B cell (primary cell): Measurements from ENCODE around the gene HS3ST3A1. TPM values are rescaled to one million over a fixed set of nuclear protein-coding genes. Genes with fewer than 3 reads are reported as not detected.

Experiments
- ATAC-seq: fragments of 200-7000 bp; cut with Tn5 transposase; one replicate; pipeline ENCODE4 v1.10.0; 2021; ENCODE audit warnings: low read depth, mild to moderate bottlenecking, moderate number of reproducible peaks, moderate library complexity
- CTCF ChIA-PET: fragments of 350-600 bp; sonication (Branson Sonifier 250); formaldehyde crosslinking; loops from one replicate; lab custom pipeline; 2021; ENCODE audit warnings: antibody characterized with exemption, inconsistent platforms; lab: Charles Lee
- POLR2A ChIA-PET: fragments of 350-600 bp; sonication (Branson Sonifier 250); formaldehyde crosslinking; loops from one replicate; lab custom pipeline; 2021; ENCODE audit warnings: antibody characterized with exemption; lab: Charles Lee
- DNase-seq: peaks from one replicate; pipeline ENCODE4 v3.0.0; 2013
- H2AFZ ChIP-seq: 2 replicates; pipeline ENCODE4 v1.6.1; 2012; ENCODE audit warnings: mild to moderate bottlenecking, low read depth, low read length; ENCODE audit not compliant: insufficient read depth, poor library complexity, severe bottlenecking
- H3K27ac ChIP-seq, 2 donors: 1 replicate in 1 of 2; 2 replicates in 1 of 2; pipeline ENCODE4 v1.5.1; 2012 to 2013; ENCODE audit warnings: low read length in 2 of 2, mild to moderate bottlenecking in 2 of 2, moderate library complexity in 1 of 2
- H3K27me3 ChIP-seq, 4 experiments: fragments of 200-600 bp in 1 of 4; sonication (generic) in 1 of 4; replicated peaks in 1 of 4; 1 replicate in 2 of 4; 2 replicates in 2 of 4; pipeline versions ENCODE4 v1.6.1 to v1.7.0; 2013 to 2016; ENCODE audit warnings: low read length in 3 of 4, mild to moderate bottlenecking in 2 of 4, mixed read lengths in 1 of 4, moderate library complexity in 1 of 4; ENCODE audit not compliant: insufficient read depth in 4 of 4, control insufficient read depth in 3 of 4; ENCODE audit errors: control extremely low read depth in 1 of 4
- H3K36me3 ChIP-seq, 2 experiments: replicated peaks in 1 of 2; 1 replicate in 1 of 2; 2 replicates in 1 of 2; pipeline versions ENCODE4 v1.6.1 to v1.7.1; 2013; ENCODE audit warnings: low read length in 1 of 2; ENCODE audit not compliant: insufficient read depth in 2 of 2, control insufficient read depth in 1 of 2; ENCODE audit errors: control extremely low read depth in 1 of 2, extremely low read depth in 1 of 2
- H3K4me1 ChIP-seq, 2 donors: fragments of 200-600 bp in 1 of 2; sonication (generic) in 1 of 2; 1 replicate in 1 of 2; 2 replicates in 1 of 2; pipeline versions ENCODE4 v1.5.1 to v1.6.1; 2013 to 2017; ENCODE audit warnings: low read length in 2 of 2; ENCODE audit not compliant: control insufficient read depth in 2 of 2, insufficient read depth in 2 of 2
- H3K4me2 ChIP-seq: replicated peaks from 2 replicates; pipeline ENCODE3; 2012; ENCODE audit warnings: mild to moderate bottlenecking, low read depth, low read length; ENCODE audit not compliant: poor library complexity, severe bottlenecking
- H3K4me3 ChIP-seq, 5 experiments: fragments of 200-600 bp in 1 of 5; sonication (generic) in 1 of 5; 1 replicate in 3 of 5; 2 replicates in 2 of 5; pipeline versions ENCODE4 v1.5.1 to v1.7.0; 2011 to 2016; ENCODE audit warnings: low read length in 4 of 5, mild to moderate bottlenecking in 4 of 5, low read depth in 2 of 5, control low read depth in 1 of 5, moderate library complexity in 1 of 5; ENCODE audit not compliant: insufficient read depth in 1 of 5; ENCODE audit errors: control extremely low read depth in 1 of 5, extremely low read depth in 1 of 5
- H3K79me2 ChIP-seq: fragments of 200-600 bp; sonication (generic); one replicate; pipeline ENCODE4 v1.6.0; 2016; ENCODE audit warnings: low read length; ENCODE audit not compliant: control insufficient read depth, insufficient read depth
- H3K9ac ChIP-seq: fragments of 200-600 bp; sonication (generic); 2 replicates; pipeline ENCODE4 v1.6.1; 2017; ENCODE audit warnings: mild to moderate bottlenecking, low read length, moderate library complexity
- H3K9me3 ChIP-seq, 3 donors: one replicate each; pipeline versions ENCODE4 v1.6.1 to v1.7.1; 2013; ENCODE audit warnings: low read length in 2 of 3; ENCODE audit not compliant: control insufficient read depth in 2 of 3, insufficient read depth in 1 of 3; ENCODE audit errors: control extremely low read depth in 1 of 3
- H4K20me1 ChIP-seq: 2 replicates; pipeline ENCODE4 v1.6.0; 2012; ENCODE audit warnings: mild to moderate bottlenecking, low read length; ENCODE audit not compliant: insufficient read depth, control insufficient read depth, poor library complexity, severe bottlenecking
- H3K27ac Mint-ChIP-seq: one replicate; pipeline ENCODE4 v1.8.0; 2021; ENCODE audit warnings: mixed read lengths
- H3K27me3 Mint-ChIP-seq: one replicate; pipeline ENCODE4 v1.8.0; 2021; ENCODE audit warnings: mixed read lengths
- H3K4me1 Mint-ChIP-seq: one replicate; pipeline ENCODE4 v1.8.0; 2021; ENCODE audit warnings: mixed read lengths
- H3K4me3 Mint-ChIP-seq: one replicate; pipeline ENCODE4 v1.8.0; 2021; ENCODE audit warnings: mixed read lengths
- H3K9me3 Mint-ChIP-seq: one replicate; pipeline ENCODE4 v1.8.0; 2022; ENCODE audit warnings: mixed read lengths; ENCODE audit not compliant: insufficient read depth
- CTCF ChIP-seq: fragments of 200-600 bp; IDR thresholded peaks from one replicate; pipeline ENCODE4 v1.8.0; 2022; ENCODE audit warnings: antibody characterized with exemption, mild to moderate bottlenecking
- EZH2 ChIP-seq: IDR thresholded peaks from 2 replicates; pipeline ENCODE4 v1.6.1; 2012; ENCODE audit warnings: borderline replicate concordance, low read depth, mild to moderate bottlenecking, moderate library complexity, low read length; ENCODE audit not compliant: insufficient read depth, poor library complexity, severe bottlenecking
- WGBS: methylation state at CpG from one replicate; pipeline ENCODE4 v1.1.5; 2013; ENCODE audit warnings: missing lambda C conversion rate; ENCODE audit not compliant: insufficient coverage; 5-methylcytosine and 5-hydroxymethylcytosine counted together
- intact Hi-C: fragments of 100-400 bp; cut with micrococcal nuclease; formaldehyde crosslinking; loops from one replicate; pipeline ENCODE4 v1.10.0; 2022
- polyA plus RNA-seq: library from polyadenylated mRNA; depleted of rRNA; stranded (reverse); fragments of >200 nt; gene quantifications from 2 replicates; pipeline ENCODE4 v1.2.3, GENCODE V29; 2012
- total RNA-seq, 2 donors: library from RNA; stranded (reverse); fragments of 120-200 nt in 1 of 2; gene quantifications; 1 replicate in 1 of 2; 2 replicates in 1 of 2; pipeline versions ENCODE4 v1.2.3 to v1.2.4, GENCODE V29; 2013 to 2022

The HS3ST3A1 gene
- total and polyA plus RNA-seq, 2 donors (not counting 1 experiment from before 2014, with no cell fraction given): 0.17 to 0.75 TPM

DNA sequence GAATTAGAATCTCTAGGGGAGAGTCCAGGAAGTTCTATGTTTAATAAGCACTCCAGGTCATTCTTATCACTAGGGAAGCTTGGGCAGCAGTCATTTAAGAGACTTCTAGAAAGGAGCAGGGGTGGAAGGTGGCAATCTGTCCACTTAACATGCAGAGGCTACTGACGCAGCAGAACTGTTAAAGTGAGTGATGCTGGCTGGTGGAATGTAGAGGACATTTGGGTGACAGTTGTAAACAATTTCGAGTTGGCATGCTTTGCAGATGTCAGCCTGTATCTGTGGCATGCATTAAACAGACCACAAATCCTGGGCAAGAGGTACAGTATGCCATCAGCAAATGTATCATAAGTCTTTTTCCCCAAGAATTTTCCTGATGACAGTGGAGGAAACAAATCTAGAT, 40.5 kb upstream of the HS3ST3A1 start:
- H3K27ac ChIP-seq: no peak overlapping the region
- no peaks in the 10 kb centered on the region for H3K4me1 ChIP-seq
- no peaks in the 10 kb centered on the region for H3K27me3 ChIP-seq
- H3K27me3 Mint-ChIP-seq: peaks cover 12% of the 10 kb centered on the region
- TF ChIP-seq CTCF (no peak), EZH2 (no peak)
- no peak for DNase-seq
- no peaks in the 10 kb centered on the region for H4K20me1 ChIP-seq
- no peak overlapping the region for H3K4me3 Mint-ChIP-seq
- no peak overlapping the region for H3K4me3 ChIP-seq
- no peaks in the 10 kb centered on the region for H3K9me3 Mint-ChIP-seq
- ChIA-PET POLR2A (no interaction called here), CTCF (no interaction called here)
- no peaks in the 10 kb centered on the region for H3K9me3 ChIP-seq
- intact Hi-C loops: no loop called here
- no peak overlapping the region for H3K9ac ChIP-seq
- H3K79me2 ChIP-seq: no peaks in the 10 kb centered on the region
- no peaks in the 10 kb centered on the region for H3K4me1 Mint-ChIP-seq
- H3K4me2 ChIP-seq: no peak overlapping the region
- H3K27ac Mint-ChIP-seq: no peak overlapping the region
- H2AFZ ChIP-seq: no peak overlapping the region
- ATAC-seq: no peak
- H3K36me3 ChIP-seq: no peaks in the 10 kb centered on the region
- WGBS: 67% methylated on average over 2 of the region's 2 CpGs

DNA sequence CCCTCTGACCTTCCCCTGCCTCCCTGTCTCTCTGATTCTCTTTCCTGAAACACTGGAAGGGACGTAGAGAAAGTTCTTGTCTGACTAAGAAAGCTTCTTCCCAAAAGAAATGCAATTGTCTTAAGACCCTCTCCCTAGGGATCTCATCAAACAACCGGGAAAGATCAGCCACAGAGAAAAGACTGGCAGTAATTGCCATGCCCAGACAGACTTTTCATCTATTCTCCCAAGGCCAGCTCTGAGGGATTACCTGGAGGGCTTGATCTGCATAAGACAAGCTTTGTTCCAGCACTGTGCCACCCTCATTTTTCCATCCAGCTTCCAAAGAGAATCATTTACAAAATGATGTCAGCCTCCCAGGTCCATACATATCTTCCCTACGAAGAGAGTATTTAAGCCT, 38.8 kb upstream of the HS3ST3A1 start:
- no peaks in the 10 kb centered on the region for H3K36me3 ChIP-seq
- no peak overlapping the region for H3K4me3 Mint-ChIP-seq
- ATAC-seq (no peak), DNase-seq (no peak)
- no peaks in the 10 kb centered on the region for H3K79me2 ChIP-seq
- H3K4me1 ChIP-seq: no peaks in the 10 kb centered on the region
- H3K27me3 ChIP-seq: no peaks in the 10 kb centered on the region
- intact Hi-C loops: no loop called here
- 75% methylated on average over 2 of the region's 3 CpGs for WGBS
- POLR2A ChIA-PET: no interaction called here
- no peak overlapping the region for H3K4me3 ChIP-seq
- CTCF ChIA-PET: no interaction called here
- no peaks in the 10 kb centered on the region for H3K9me3 ChIP-seq
- H3K9ac ChIP-seq: no peak overlapping the region
- H2AFZ ChIP-seq: no peak overlapping the region
- H3K27me3 Mint-ChIP-seq: peaks cover 12% of the 10 kb centered on the region
- no peak overlapping the region for H3K27ac ChIP-seq
- no peaks in the 10 kb centered on the region for H4K20me1 ChIP-seq
- no peaks in the 10 kb centered on the region for H3K9me3 Mint-ChIP-seq
- H3K27ac Mint-ChIP-seq: no peak overlapping the region
- H3K4me1 Mint-ChIP-seq: no peaks in the 10 kb centered on the region
- no peak overlapping the region for H3K4me2 ChIP-seq
- no peak for TF ChIP-seq CTCF
- TF ChIP-seq EZH2: no peak
